ENCODE results near the gene CMC2.

CMC2 gene

DNA sequence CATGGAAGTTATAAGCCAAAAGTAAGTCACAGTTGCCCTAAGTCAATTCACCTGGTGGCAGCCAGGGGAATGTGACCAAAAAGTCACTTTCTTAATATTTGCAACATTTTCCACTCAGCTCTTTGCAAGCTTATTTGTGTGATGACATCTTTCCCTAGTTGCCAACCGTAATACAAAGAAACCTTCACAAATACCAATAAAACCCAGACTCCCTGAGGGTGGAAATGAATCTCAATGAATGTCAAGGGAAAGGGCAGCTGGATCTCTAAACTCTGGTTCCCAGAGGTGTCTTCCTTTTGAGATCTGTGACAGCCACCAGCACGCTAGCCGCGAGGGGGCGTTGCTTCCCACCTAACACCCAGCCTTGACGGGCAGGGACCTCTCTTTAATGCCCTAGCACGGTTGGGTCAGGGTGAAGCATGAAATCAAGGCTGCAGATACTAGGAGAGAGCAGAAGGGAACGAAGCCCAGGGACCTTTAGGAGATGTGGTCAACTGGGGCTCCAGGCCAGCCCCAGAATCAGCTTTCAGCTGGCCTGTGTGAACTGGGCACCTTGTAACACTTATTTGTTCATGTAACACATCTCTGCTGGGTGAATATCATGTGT is 82.2 kb downstream of the CMC2 start:
- DNase-seq = peak; percentile 18

- DNase-seq = no peak
These were observed 83.3 kb downstream of the CMC2 start for GRCh38 chr16:80923356-80923755.
